Transverse colon (tissue), 4 donors: ENCODE results near the gene JPH3. TPM values are rescaled to one million over a fixed set of nuclear protein-coding genes. Genes with fewer than 3 reads are reported as not detected.

ENCODE experiments used
- DNase-seq: peaks from one replicate; pipeline ENCODE4 v3.0.0-alpha.2; 2019
- H3K27ac ChIP-seq, 4 donors: fragments of 200-600 bp; sonication (generic); 2 replicates each; pipeline ENCODE4 v1.5.1; 2016 to 2018; ENCODE audit warnings: inconsistent platforms in 4 of 4
- H3K27me3 ChIP-seq: fragments of 200-600 bp; sonication (generic); 2 replicates; pipeline ENCODE4 v1.5.1; 2017; ENCODE audit warnings: inconsistent platforms
- H3K36me3 ChIP-seq, 4 donors: fragments of 200-600 bp; sonication (generic); 2 replicates each; pipeline ENCODE4 v1.5.1; 2017 to 2019; ENCODE audit warnings: inconsistent platforms in 4 of 4
- H3K4me1 ChIP-seq, 4 donors: fragments of 200-600 bp; sonication (generic); 2 replicates each; pipeline ENCODE4 v1.5.1; 2017 to 2020; ENCODE audit warnings: inconsistent platforms in 4 of 4
- H3K4me3 ChIP-seq, 4 donors: fragments of 200-600 bp; sonication (generic); 1 replicate in 1 of 4; 2 replicates in 3 of 4; pipeline versions ENCODE4 v1.5.1 to v1.6.1; 2017 to 2019; ENCODE audit warnings: inconsistent platforms in 4 of 4
- H3K9me3 ChIP-seq, 2 donors: fragments of 200-600 bp; sonication (generic); 2 replicates each; pipeline ENCODE4 v1.5.1; 2017 to 2019; ENCODE audit warnings: inconsistent platforms in 2 of 2
- CTCF ChIP-seq, 5 experiments: fragments of 200-600 bp in 3 of 5; fragments of 450-650 bp in 2 of 5; sonication (generic) in 3 of 5; IDR thresholded peaks; 1 replicate in 2 of 5; 2 replicates in 3 of 5; pipeline ENCODE4 v1.5.1; 2016 to 2017; ENCODE audit warnings: antibody characterized with exemption in 5 of 5, inconsistent platforms in 3 of 5, mild to moderate bottlenecking in 2 of 5, moderate library complexity in 1 of 5
- EP300 ChIP-seq: sonication (generic); formaldehyde crosslinking; IDR thresholded peaks from one replicate; pipeline ENCODE4 v1.6.1; 2017; ENCODE audit warnings: antibody characterized with exemption, low read depth
- POLR2A ChIP-seq: fragments of 450-650 bp; IDR thresholded peaks from one replicate; pipeline ENCODE4 v1.6.1; 2016; ENCODE audit warnings: antibody characterized with exemption, mild to moderate bottlenecking, moderate library complexity
- POLR2AphosphoS5 ChIP-seq, 3 donors: sonication (generic); formaldehyde crosslinking; IDR thresholded peaks; one replicate each; pipeline ENCODE4 v1.6.1; 2016; ENCODE audit warnings: antibody characterized with exemption in 3 of 3
- whole genome bisulfite sequencing, 2 donors: methylation state at CpG; one replicate each; pipeline ENCODE4 v1.1.5; 2018; ENCODE audit warnings: low coverage in 1 of 2; 5-methylcytosine and 5-hydroxymethylcytosine counted together
- in situ Hi-C, 4 donors: fragments of 200-750 bp; cut with MboI; loops; one replicate each; pipeline versions ENCODE4 v1.15.0 to v1.15.1; 2017; ENCODE audit warnings: low sequenced_read_pairs in 3 of 4, low pct_ligation_motif_present in 1 of 4, low pct_unique_long_range_greater_than_20kb in 1 of 4
- intact Hi-C: fragments of 100-400 bp; cut with DNase I; formaldehyde crosslinking; loops from one replicate; pipeline ENCODE4 v1.15.1; 2023; ENCODE audit warnings: low total_unique reads
- total RNA-seq, 4 donors: library from RNA; depleted of rRNA; stranded (reverse); fragments of >200 nt; gene quantifications; one replicate each; pipeline ENCODE4 v1.1.0, GENCODE V29; 2016

The JPH3 gene
- total RNA-seq, 4 donors from 2014 or later = 0.32 to 5.2 (median 0.41) TPM; not detected in 1

- 67 to 78% methylated on average over 1 to 6 of the region's 12 CpGs for WGBS, 2 donors
Measured at GRCh38 chr16:87562201-87562600, 40.1 kb upstream of the JPH3 start.

GRCh38 chr16:87563022-87563421 is 39.3 kb upstream of the JPH3 start:
- TF ChIP-seq POLR2AphosphoS5 (IDR thresholded peaks at IDR 0.05) (no peak), EP300 (no peak), CTCF (IDR thresholded peaks at IDR 0.05) (no peak), POLR2A (no peak)
- Histone ChIP-seq H3K27ac (no peak overlapping the region), H3K27me3 (no peaks in the 10 kb centered on the region), H3K9me3 (no peaks in the 10 kb centered on the region), H3K36me3 (no peaks in the 10 kb centered on the region), H3K4me1 (no peaks in the 10 kb centered on the region), H3K4me3 (no peak overlapping the region)
- intact Hi-C loops = no loop called here
- WGBS, 2 donors = 76% methylated on average over 6 of the region's 6 CpGs; no CpG with 5 or more reads in 1 of the 2 donors
- no peak for DNase-seq
- in situ Hi-C loops = no loop called here

More at GRCh38 chr16:87562201-87562600, 40.1 kb upstream of the JPH3 start:
- Histone ChIP-seq H3K4me3 (no peak overlapping the region), H3K27me3 (no peaks in the 10 kb centered on the region), H3K9me3 (no peaks in the 10 kb centered on the region), H3K4me1 (no peaks in the 10 kb centered on the region), H3K27ac (no peak overlapping the region), H3K36me3 (no peaks in the 10 kb centered on the region)
- TF ChIP-seq POLR2A = no peak
- TF ChIP-seq EP300 = no peak
- no peak for TF ChIP-seq POLR2AphosphoS5 (IDR thresholded peaks at IDR 0.05)
- TF ChIP-seq CTCF (IDR thresholded peaks at IDR 0.05) = no peak
- in situ Hi-C loops = no loop called here
- intact Hi-C loops = no loop called here
- no peak for DNase-seq

- no peaks in the 10 kb centered on the region for H3K36me3 ChIP-seq
- WGBS, 2 donors = 79 to 84% methylated on average over 6 to 44 of the region's 44 CpGs
- no peaks in the 10 kb centered on the region for H3K9me3 ChIP-seq
- no peak overlapping the region for H3K27ac ChIP-seq
- DNase-seq = no peak
- H3K27me3 ChIP-seq = no peaks in the 10 kb centered on the region
- TF ChIP-seq POLR2AphosphoS5 (IDR thresholded peaks at IDR 0.05) (no peak), CTCF (IDR thresholded peaks at IDR 0.05) (no peak), POLR2A (no peak), EP300 (no peak)
- no peak overlapping the region for H3K4me3 ChIP-seq
- intact Hi-C loops = no loop called here
- in situ Hi-C loops = no loop called here
- H3K4me1 ChIP-seq = no peaks in the 10 kb centered on the region
Measured at GRCh38 chr16:87563714-87564523, 38.4 kb upstream of the JPH3 start.

- WGBS, 2 donors = 93% methylated on average over 6 of the region's 6 CpGs; no CpG with 5 or more reads in 1 of the 2 donors
Measured at GRCh38 chr16:87564524-87564778, 37.9 kb upstream of the JPH3 start.

More at GRCh38 chr16:87564524-87564778, 37.9 kb upstream of the JPH3 start:
- intact Hi-C loops (no loop called here), in situ Hi-C loops (no loop called here)
- H3K4me3 ChIP-seq = no peak overlapping the region
- H3K27me3 ChIP-seq = peaks cover 1% of the 10 kb centered on the region
- no peak for DNase-seq
- H3K27ac ChIP-seq = no peak overlapping the region
- no peaks in the 10 kb centered on the region for H3K9me3 ChIP-seq
- TF ChIP-seq CTCF (IDR thresholded peaks at IDR 0.05) (no peak), POLR2AphosphoS5 (IDR thresholded peaks at IDR 0.05) (no peak), POLR2A (no peak)
- H3K36me3 ChIP-seq = no peaks in the 10 kb centered on the region
- no peaks in the 10 kb centered on the region for H3K4me1 ChIP-seq
